K562 (cell line): ENCODE measurements around the gene GPR15LG. TPM values are rescaled to one million over a fixed set of nuclear protein-coding genes. Genes with fewer than 3 reads are reported as not detected.

Experiments used
- ATAC-seq: fragments of 200-7000 bp; cut with Tn5 transposase; 3 replicates; pipeline ENCODE4 v1.9.1; 2020; ENCODE audit warnings: moderate library complexity
- BruUV-seq: library from RNA; stranded (reverse); fragments of 400-500 nt; replicated peaks from 2 replicates; lab custom pipeline; 2021; lab: Mats Ljungman, UMichigan
- CTCF ChIA-PET: fragments of 300-600 bp; formaldehyde crosslinking; extraction: SDS; loops from one replicate; lab custom pipeline; 2021; ENCODE audit warnings: low intra/inter-chr PET ratio; lab: Yijun Ruan, JAX
- POLR2A ChIA-PET: fragments of 300-600, 350-650 bp; sonication (Branson Sonifier 250); formaldehyde crosslinking; extraction: SDS; loops from one replicate; lab custom pipeline; 2021; ENCODE audit warnings: antibody characterized with exemption, inconsistent platforms; lab: Yijun Ruan, JAX
- DNase-seq, 4 experiments: peaks; one replicate each; pipeline versions ENCODE4 v3.0.0 to v3.0.0-alpha.2; 2011 to 2018; ENCODE audit warnings: low spot score in 3 of 4, mixed read lengths in 3 of 4; ENCODE audit errors: extremely low read depth in 1 of 4
- FAIRE-seq: peaks from 2 replicates; lab custom pipeline; 2011; peaks lifted over from hg19 to GRCh38; lab: Jason Lieb, UNC
- H2AFZ ChIP-seq: 2 replicates; pipeline ENCODE4 v1.6.0; 2011; ENCODE audit warnings: low read depth, low read length, control low read depth, inconsistent platforms
- H3K27ac ChIP-seq: fragments of 200-600 bp; 3 replicates; pipeline ENCODE4 v1.8.0; 2011; ENCODE audit warnings: low read depth, mild to moderate bottlenecking, control low read depth, inconsistent platforms, low read length, moderate library complexity, mixed read lengths; ENCODE audit errors: extremely low read depth
- H3K27me3 ChIP-seq, 2 experiments: fragments of 300-600 bp in 1 of 2; 2 replicates in 1 of 2; 3 replicates in 1 of 2; pipeline versions ENCODE4 v1.6.0 to v1.8.0; 2011; ENCODE audit warnings: inconsistent platforms in 2 of 2, low read length in 2 of 2, mild to moderate bottlenecking in 1 of 2, mixed read lengths in 1 of 2, moderate library complexity in 1 of 2; ENCODE audit not compliant: control insufficient read depth in 2 of 2, insufficient read depth in 2 of 2
- H3K36me3 ChIP-seq: fragments of 300-600 bp; 3 replicates; pipeline ENCODE4 v1.8.0; 2011; ENCODE audit warnings: mild to moderate bottlenecking, low read length, inconsistent platforms; ENCODE audit not compliant: control insufficient read depth, insufficient read depth
- H3K4me1 ChIP-seq, 2 experiments: fragments of 200-600 bp in 1 of 2; replicated peaks in 1 of 2; 2 replicates in 1 of 2; 3 replicates in 1 of 2; pipeline versions ENCODE4 v1.5.1 to v1.8.0; 2011; ENCODE audit warnings: inconsistent platforms in 2 of 2, low read length in 2 of 2, mild to moderate bottlenecking in 1 of 2, mixed read lengths in 1 of 2, moderate library complexity in 1 of 2; ENCODE audit not compliant: control insufficient read depth in 2 of 2, insufficient read depth in 2 of 2
- H3K4me2 ChIP-seq: 2 replicates; pipeline ENCODE4 v1.6.1; 2011; ENCODE audit warnings: low read length, control low read depth, inconsistent platforms, mixed read lengths; ENCODE audit not compliant: insufficient read depth
- H3K4me3 ChIP-seq: fragments of 200-600 bp; sonication (generic), shearing (Covaris generic); 2 replicates; pipeline ENCODE4 v1.5.1; 2016; ENCODE audit warnings: control low read depth, inconsistent platforms
- H3K79me2 ChIP-seq: fragments of 200-600 bp; 3 replicates; pipeline ENCODE4 v1.8.0; 2011; ENCODE audit warnings: low read length, inconsistent platforms; ENCODE audit not compliant: control insufficient read depth, insufficient read depth
- H3K9ac ChIP-seq, 2 experiments: 2 replicates each; pipeline versions ENCODE4 v1.6.0 to v1.6.1; 2011; ENCODE audit warnings: low read depth in 2 of 2, low read length in 2 of 2, control low read depth in 1 of 2, inconsistent platforms in 1 of 2, mild to moderate bottlenecking in 1 of 2, mixed read lengths in 1 of 2; ENCODE audit not compliant: insufficient read depth in 1 of 2
- H3K9me1 ChIP-seq: one replicate; pipeline ENCODE4 v1.6.0; 2011; ENCODE audit warnings: inconsistent platforms, mild to moderate bottlenecking, low read length, moderate library complexity; ENCODE audit not compliant: control insufficient read depth, insufficient read depth
- H3K9me3 ChIP-seq: replicated peaks from 2 replicates; pipeline ENCODE4 v1.5.1; 2011; ENCODE audit warnings: low read depth, low read length, inconsistent platforms; ENCODE audit not compliant: control insufficient read depth, insufficient read depth
- H4K20me1 ChIP-seq: replicated peaks from 2 replicates; pipeline ENCODE4 v1.6.1; 2011; ENCODE audit warnings: low read length, inconsistent platforms, mixed read lengths; ENCODE audit not compliant: control insufficient read depth, insufficient read depth
- IFI16 ChIP-seq: fragments of 250-450 bp; sonication (Bioruptor Pico); IDR thresholded peaks from 2 replicates; pipeline ENCODE4 v2.1.2; 2022; ENCODE audit warnings: mild to moderate bottlenecking, inconsistent platforms
- MYBL2 ChIP-seq, 2 experiments: fragments of 450-650 bp in 1 of 2; sonication (generic) in 1 of 2; formaldehyde crosslinking in 1 of 2; IDR thresholded peaks; 2 replicates each; pipeline versions ENCODE4 v1.6.1 to v1.8.1; 2017 to 2022; ENCODE audit warnings: borderline replicate concordance in 1 of 2, inconsistent platforms in 1 of 2, low read depth in 1 of 2, mild to moderate bottlenecking in 1 of 2, missing genetic modification reagents in 1 of 2, moderate library complexity in 1 of 2
- PRDM10 ChIP-seq: fragments of 450-650 bp; IDR thresholded peaks from 2 replicates; pipeline ENCODE4 v1.6.1; 2018; ENCODE audit not compliant: partially characterized antibody
- ZC3H4 ChIP-seq: sonication (generic); formaldehyde crosslinking; IDR thresholded peaks from 2 replicates; pipeline ENCODE4 v1.9.0; 2021; ENCODE audit warnings: missing genetic modification reagents, borderline replicate concordance
- ZNF395 ChIP-seq: fragments of 200-800 bp; sonication (Bioruptor generic); IDR thresholded peaks from 2 replicates; pipeline ENCODE4 v1.6.1; 2017; ENCODE audit warnings: missing genetic modification characterization, missing compliant biosample characterization
- ZNF512 ChIP-seq: IDR thresholded peaks from 2 replicates; pipeline ENCODE4 v1.6.1; 2016; ENCODE audit warnings: missing genetic modification characterization, missing compliant biosample characterization
- ZNF717 ChIP-seq: fragments of 250-450 bp; sonication (Bioruptor Pico); IDR thresholded peaks from 2 replicates; pipeline ENCODE4 v1.5.0; 2021
- WGBS: fragments of 100-300 bp; shearing (Covaris generic); methylation state at CpG from one replicate; pipeline ENCODE4 v1.1.6; 2016; ENCODE audit warnings: low coverage, mixed read lengths; ENCODE audit not compliant: insufficient coverage; ENCODE audit errors: missing lambda C conversion rate; 5-methylcytosine and 5-hydroxymethylcytosine counted together
- in situ Hi-C: fragments of 300-500 bp; cut with MboI; formaldehyde crosslinking; loops from 4 replicates; pipeline ENCODE4 v1.15.0; 2018; ENCODE audit warnings: inconsistent platforms, mixed read lengths
- intact Hi-C: fragments of 100-400 bp; cut with micrococcal nuclease; formaldehyde crosslinking; loops from 2 replicates; pipeline ENCODE4 v1.14.2; 2022
- polyA plus RNA-seq, 8 experiments: library from polyadenylated mRNA; depleted of rRNA in 4 of 8; stranded (reverse) in 5 of 8; unstranded in 3 of 8; fragments of >200 nt; fragmentation: Nextera tagmentation in 2 of 8; fragmentation: Illumina TruSeq in 1 of 8; extraction: Ambion mirVana in 2 of 8; extraction: Trizol in 1 of 8; gene quantifications; 2 replicates each; pipeline versions ENCODE4 v1.2.1 to v1.2.3, GENCODE V29; 2011 to 2014; ENCODE audit warnings: inconsistent platforms in 1 of 8, missing spikeins in 1 of 8
- total RNA-seq, 7 experiments: library from RNA; depleted of rRNA in 6 of 7; stranded (reverse); fragments of >200 nt in 6 of 7; fragmentation: Illumina TruSeq in 2 of 7; extraction: Trizol in 2 of 7; gene quantifications; 2 replicates each; pipeline versions ENCODE4 v1.2.1 to v1.2.3, GENCODE V29; 2011 to 2021; ENCODE audit warnings: low replicate concordance in 1 of 7
- TF ChIP-seq, protein P1 (sequence below): IDR thresholded peaks from 3 replicates; pipeline ENCODE4 v1.6.1; 2011; ENCODE audit warnings: borderline replicate concordance, mild to moderate bottlenecking, moderate library complexity; ENCODE audit not compliant: insufficient read length; ENCODE audit errors: extremely low read depth

GPR15LG gene
- total and polyA plus RNA-seq, 9 of the 15 experiments (the other 6 are each of a cell fraction or from before 2014, with no cell fraction given): 0.51 TPM; not detected in 8

DNA sequence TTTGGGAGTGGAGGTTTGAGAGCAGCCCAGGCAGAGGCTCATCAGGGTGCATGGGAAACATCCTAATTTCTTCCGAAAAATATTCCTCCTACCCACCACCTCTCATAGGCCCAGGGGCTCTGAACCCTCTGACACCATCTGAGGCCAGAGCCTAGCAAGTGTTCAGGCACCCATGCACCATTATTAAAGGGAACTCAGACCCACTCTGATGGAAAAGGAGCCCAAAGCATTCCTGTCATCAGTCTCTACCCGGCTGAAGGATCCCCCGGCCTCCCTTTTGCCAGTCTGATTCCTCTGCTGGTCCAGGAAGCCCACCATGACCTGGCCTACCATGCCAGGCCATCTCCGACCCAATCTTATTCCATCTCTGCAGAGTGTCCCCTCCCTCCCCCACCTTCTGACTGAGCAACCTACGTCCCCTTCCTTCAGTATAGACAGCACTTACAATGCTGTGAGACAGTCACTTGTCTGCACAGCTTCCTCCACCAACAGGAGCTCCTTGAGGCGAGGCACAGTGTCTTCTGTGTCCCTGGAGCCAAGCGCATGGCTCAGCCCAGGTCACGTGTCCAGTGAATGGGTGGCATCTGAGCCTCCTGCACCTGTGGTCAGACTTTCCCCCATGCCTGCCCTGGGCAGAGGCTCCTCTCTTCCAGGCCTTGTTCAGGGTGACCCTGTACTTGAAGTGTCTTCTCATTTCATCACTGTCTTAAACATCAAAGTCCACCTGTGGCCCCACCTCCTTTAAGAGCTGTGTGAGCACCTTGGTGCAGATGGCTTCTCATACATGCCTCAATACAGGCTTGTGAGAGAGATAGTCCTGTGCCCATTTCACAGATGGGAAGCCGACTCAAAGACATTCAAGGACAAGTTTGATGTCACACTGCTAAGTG lies 889 bp upstream of the GPR15LG start (continued):
- no peak for TF ChIP-seq ZNF395 (CRISPR knock-in tag)
- TF ChIP-seq, all 486 proteins: peak for 4

GRCh38 chr10:84175436-84175835 lies 1.8 kb downstream of the GPR15LG start:
- Histone ChIP-seq H3K27me3 (peaks cover 26 to 33% of the 10 kb centered on the region in 2 experiments; a peak in 4 of 5 replicates), H4K20me1 (no peaks in the 10 kb centered on the region; the same call in 1 of the 2 replicates), H2AFZ (no peak overlapping the region), H3K9me1 (no peaks in the 10 kb centered on the region), H3K4me3 (no peak overlapping the region), H3K9me3 (no peaks in the 10 kb centered on the region), H3K79me2 (no peaks in the 10 kb centered on the region), H3K27ac (no peak overlapping the region), H3K4me2 (no peak overlapping the region), H3K4me1 (no peaks in the 10 kb centered on the region; a peak in 1 of 5 replicates), H3K9ac (no peak overlapping the region), H3K36me3 (no peaks in the 10 kb centered on the region)
- in situ Hi-C loops: no loop called here
- ChIA-PET CTCF (no interaction called here), POLR2A (no interaction called here)
- 2% methylated on average over 6 of the region's 6 CpGs for WGBS
- no TSS peak for BruUV-seq
- FAIRE-seq (no peak), ATAC-seq (no peak), DNase-seq (no peak)
- intact Hi-C loops: no loop called here
- TF ChIP-seq ZNF717 (CRISPR knock-in tag) (no peak), MYBL2 (IDR thresholded peaks at IDR 0.05; ENCODE audit: low read depth) (no peak), MYBL2 (CRISPR knock-in tag; IDR thresholded peaks at IDR 0.05; ENCODE audit: borderline replicate concordance) (no peak), IFI16 (CRISPR knock-in tag) (no peak), ZC3H4 (CRISPR knock-in tag) (no peak), ZNF512 (tag) (no peak), PRDM10 (no peak)
- TF ChIP-seq, protein P1, sequence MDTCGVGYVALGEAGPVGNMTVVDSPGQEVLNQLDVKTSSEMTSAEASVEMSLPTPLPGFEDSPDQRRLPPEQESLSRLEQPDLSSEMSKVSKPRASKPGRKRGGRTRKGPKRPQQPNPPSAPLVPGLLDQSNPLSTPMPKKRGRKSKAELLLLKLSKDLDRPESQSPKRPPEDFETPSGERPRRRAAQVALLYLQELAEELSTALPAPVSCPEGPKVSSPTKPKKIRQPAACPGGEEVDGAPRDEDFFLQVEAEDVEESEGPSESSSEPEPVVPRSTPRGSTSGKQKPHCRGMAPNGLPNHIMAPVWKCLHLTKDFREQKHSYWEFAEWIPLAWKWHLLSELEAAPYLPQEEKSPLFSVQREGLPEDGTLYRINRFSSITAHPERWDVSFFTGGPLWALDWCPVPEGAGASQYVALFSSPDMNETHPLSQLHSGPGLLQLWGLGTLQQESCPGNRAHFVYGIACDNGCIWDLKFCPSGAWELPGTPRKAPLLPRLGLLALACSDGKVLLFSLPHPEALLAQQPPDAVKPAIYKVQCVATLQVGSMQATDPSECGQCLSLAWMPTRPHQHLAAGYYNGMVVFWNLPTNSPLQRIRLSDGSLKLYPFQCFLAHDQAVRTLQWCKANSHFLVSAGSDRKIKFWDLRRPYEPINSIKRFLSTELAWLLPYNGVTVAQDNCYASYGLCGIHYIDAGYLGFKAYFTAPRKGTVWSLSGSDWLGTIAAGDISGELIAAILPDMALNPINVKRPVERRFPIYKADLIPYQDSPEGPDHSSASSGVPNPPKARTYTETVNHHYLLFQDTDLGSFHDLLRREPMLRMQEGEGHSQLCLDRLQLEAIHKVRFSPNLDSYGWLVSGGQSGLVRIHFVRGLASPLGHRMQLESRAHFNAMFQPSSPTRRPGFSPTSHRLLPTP: no peak
